HG03135 (cell line): ENCODE measurements around the gene GNA14.
"Not testable (repeated sequence)": the region's sequence is repeated elsewhere in the genome, so short reads cannot be mapped to it uniquely, and the experiment has no call there.

Source experiments
- ATAC-seq: cut with Tn5 transposase; IDR thresholded peaks from one replicate; pipeline ENCODE4 v1.9.1; 2021; ENCODE audit warnings: mild to moderate bottlenecking, moderate library complexity; ENCODE audit not compliant: unreplicated experiment

GNA14 gene

GRCh38 chr9:77647267-77648233 lies 572 bp downstream of the GNA14 start:
- no peak for ATAC-seq

DNA sequence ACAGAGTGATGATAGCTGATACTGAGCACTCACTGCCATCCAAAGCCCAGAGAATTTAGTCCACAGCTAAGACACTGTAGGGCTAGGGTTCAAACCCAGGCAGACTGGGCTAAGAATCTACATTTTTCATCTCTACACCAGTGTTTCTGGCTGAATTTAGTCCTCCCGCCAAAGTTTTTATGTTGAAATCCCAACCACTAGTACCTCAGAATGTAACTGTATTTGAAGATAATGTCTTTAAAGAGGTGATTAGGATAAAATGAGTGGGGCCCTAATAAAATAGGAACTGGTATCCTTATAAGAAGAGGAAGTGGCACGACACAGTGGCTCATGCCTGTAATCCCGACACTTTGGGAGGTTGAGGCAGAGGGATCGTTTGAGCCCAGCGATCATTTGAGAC lies 4.3 kb downstream of the GNA14 start:
- ATAC-seq: no peak

DNA sequence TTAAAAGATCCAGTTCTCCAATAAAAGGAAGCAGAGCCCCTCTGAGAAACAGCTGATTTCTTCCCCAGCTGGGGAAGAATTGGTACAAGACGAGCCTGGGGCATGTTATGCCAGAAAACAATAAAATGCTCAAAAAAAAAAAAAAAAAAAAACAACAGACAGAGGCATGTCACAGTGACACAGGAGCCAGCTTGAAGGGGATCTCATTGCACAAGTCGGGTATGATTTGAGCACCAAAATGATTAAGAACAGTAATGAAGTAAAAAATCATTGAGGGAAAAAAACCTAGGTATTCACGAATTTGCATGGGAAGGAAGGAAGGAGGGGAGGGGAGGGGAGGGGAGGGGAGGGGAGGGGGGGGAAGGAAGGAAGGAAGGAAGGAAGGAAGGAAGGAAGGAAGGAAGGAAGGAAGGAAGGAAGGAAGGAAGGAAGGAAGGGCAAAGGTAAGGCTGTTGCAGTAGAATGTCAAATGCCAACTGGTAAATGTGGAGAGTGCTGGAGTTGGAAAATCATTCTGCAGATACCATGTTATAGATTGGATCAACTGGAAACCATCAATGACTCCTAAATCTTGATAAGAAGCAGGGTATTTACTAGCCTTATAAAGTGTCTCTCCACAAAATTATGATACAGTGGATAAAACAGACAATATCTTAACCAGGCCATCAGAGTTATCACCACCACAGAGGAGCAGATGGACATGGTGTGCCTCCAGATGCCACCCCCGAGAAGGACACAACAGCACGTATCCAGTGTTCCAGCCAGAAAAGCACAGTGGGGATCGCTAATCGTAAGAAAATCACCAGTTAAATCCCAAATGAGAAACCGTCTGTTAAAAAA lies 7.2 kb downstream of the GNA14 start:
- no peak for ATAC-seq

GRCh38 chr9:77632652-77633051 lies 15.5 kb downstream of the GNA14 start:
- ATAC-seq: no peak

DNA sequence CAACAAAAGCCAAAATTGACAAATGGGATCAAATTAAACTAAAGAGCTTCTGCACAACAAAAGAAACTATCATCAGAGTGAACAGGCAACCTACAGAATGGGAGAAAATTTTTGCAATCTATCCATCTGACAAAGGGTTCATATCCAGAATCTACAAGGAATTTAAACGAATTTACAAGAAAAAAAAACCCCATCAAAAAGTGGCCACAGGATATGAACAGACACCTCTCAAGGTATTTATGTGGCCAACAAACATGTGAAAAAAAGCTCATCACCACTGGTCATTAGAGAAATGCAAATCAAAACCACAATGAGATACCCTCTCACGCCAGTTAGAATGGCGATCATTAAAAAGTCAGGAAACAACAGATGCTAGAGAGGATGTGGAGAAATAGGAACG lies 19.3 kb downstream of the GNA14 start:
- not testable (repeated sequence) for ATAC-seq

- no peak for ATAC-seq
Observed at GRCh38 chr9:77616191-77616590, 31.9 kb downstream of the GNA14 start.

DNA sequence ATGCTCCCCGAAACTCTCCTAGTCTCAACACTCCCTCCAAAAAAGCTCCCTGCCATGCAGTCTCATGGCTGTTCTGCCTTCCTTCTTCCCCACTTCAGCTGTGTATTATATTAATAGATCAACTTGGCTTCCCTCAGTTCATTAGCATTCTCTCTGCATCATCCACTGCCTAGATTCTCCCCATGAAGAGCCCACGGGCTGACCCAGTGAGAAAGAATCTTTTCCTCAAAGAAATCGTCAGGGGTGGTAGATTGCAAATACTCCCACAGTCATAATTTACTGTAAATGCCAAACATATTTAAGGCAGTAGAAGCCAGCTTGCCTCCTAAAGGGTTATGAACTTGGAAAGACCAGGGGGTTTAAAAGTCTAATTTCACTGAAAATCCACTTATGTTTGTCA lies 33.5 kb downstream of the GNA14 start:
- no peak for ATAC-seq

DNA sequence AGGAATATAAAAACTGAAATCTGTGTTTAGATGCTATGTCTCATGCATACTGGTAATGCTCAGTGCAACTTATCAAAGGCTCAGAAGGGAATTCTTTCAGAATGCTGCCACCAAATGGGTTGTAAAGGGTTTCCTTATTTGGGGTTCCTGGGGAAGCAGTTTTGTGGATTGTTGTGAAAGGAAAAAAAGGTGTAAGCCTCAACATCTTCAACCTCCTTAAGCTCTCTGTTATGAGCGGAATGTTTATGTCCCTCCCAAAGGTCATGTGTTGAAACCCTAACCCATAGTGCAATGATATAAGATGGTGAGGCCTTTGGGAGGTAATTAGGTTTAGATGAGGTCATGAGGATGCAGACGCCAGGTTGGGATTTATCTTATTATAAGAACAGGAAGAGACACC lies 41.6 kb downstream of the GNA14 start:
- no peak for ATAC-seq

- no peak for ATAC-seq
Observed at GRCh38 chr9:77605449-77606220, 42.5 kb downstream of the GNA14 start.

DNA sequence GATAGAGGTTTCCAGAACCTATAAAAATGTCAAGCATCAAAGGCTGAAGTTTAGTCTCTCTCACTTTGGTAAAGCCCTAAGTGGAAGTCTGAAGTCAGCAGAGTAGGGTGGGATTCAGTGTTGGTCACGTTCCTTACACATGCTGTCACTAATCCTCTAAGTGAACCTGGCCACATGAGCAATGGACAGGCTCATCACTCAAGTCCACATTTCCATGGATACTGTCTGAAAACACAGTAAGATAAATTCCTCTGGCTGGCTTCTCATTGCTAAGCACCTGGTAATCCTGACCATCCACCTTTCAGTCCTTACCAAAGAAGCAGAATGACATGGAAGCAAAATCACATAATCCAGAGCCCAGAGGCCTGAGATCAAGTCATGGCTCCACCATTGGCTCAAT lies 43.8 kb downstream of the GNA14 start:
- ATAC-seq: no peak

GRCh38 chr9:77602852-77603251 lies 45.3 kb downstream of the GNA14 start:
- ATAC-seq: no peak

DNA sequence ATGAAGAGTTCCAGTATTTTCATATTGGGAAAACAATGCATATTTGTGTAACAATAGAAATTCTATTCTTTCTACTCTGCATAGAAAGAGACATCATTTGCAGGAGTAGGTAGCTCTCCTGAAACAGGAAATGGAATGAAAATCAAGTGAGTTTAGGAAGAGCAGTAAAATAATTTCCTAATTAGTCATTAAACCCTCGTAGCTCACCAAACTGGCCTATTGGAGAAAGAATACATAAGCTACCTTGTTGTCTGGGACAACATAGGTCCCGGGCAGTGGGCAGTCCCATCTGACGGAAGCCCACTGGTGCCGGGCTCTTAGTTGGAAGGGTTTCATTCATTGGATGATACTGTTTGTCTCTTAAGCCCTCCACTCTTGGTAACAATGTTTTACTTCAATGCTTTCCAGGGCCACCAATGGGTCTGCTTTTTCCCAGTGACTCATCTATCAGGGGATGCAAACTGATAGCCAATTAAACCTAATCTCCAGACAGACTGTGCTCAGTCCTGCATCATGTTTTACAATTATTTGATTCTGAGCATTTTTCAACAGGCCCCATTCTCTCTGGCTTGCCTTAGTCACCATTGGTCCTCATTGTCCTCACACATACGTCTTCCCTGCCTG lies 46.5 kb downstream of the GNA14 start:
- no peak for ATAC-seq

DNA sequence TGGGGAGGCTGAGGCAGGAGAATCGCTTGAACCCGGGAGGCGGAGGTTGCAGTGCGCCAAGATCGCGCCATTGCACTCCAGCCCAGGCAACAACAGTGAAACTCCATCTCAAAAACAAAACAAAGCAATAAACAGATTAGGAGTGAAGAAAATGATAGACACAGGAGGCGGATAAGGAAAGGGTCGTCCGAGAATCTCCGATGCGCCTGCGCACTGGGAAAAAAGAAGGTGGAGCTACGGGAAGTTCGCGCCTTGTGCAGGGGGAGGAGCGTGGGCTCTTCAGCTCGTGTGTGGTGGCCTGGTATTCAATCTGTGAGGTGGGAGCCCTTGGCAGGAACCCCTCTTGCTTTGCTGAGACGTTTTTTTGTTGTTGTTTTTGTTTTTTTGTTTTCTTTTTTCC lies 47.3 kb downstream of the GNA14 start:
- no peak for ATAC-seq

- no peak for ATAC-seq
Observed at GRCh38 chr9:77599492-77599891, 48.6 kb downstream of the GNA14 start.

GRCh38 chr9:77598991-77599390 lies 49.1 kb downstream of the GNA14 start:
- no peak for ATAC-seq

- no peak for ATAC-seq
Observed at GRCh38 chr9:77598524-77598923, 49.6 kb downstream of the GNA14 start.

DNA sequence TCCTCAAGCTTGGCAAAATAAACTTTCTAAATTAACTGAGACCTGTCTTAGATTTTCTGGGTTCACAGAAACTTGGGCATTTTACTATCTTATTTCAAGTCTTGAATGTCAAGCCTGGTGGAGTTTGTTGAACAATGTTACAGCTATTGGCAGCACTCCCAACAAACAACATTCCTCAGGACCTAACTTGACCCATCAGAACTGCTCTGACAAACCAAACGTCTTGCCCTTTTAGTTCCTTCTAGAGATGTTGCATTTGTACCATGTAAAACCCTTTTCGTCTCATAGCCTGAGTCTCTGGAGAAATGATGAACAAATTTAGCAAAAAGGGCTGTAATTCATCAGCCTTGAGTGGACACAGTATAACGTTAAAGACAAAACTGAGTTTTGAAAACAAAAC lies 51.1 kb downstream of the GNA14 start:
- ATAC-seq: no peak

DNA sequence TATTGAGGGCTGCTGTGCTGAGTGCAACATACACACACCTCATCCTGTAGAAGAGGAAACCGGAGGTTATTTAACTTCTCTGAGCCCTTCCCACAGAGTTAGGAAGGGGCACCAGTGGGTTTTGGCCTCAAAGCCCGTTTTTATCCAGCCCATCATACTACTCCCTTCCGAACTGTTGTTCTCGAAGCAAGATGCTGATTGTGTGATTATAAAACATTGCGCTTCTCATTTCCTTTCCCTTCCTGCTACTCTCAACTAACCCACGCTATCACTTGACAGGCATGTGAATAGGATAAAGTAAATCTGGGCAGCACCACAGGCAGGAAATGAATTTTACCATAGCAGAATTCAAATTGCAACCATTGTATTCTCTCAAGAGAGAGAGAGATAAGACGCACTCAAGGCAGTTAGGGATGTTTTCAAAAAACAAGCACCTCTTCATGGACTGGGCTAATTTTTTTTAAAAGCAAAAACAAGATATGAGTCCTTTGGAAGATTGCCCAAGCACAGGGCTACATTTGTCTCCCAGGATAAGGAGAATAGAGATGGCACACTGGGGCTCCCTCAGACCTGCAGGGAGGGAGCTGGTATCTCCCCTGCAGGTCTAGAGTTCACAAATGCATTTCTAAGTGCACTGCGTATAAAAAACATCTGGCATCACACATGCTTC lies 52.6 kb downstream of the GNA14 start:
- ATAC-seq: no peak

DNA sequence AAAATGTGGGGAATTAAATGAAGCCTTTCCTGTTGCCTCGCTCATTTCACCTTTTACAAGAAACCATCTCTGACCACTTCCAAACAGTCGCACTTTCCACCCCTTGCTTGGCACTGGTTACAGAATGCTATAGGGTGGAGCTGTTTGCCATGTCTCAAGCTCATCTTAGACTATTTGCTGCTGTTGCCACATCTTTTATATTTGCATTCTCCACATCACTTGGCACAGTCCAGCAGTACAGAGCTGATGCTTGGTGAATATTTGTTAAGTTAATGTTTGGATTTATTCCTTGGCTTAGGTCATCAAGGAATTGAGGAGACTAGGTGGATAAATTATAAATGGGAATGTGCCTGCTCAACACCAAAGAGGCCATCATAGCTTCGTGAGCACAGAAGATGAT lies 53.2 kb downstream of the GNA14 start:
- ATAC-seq: no peak

- ATAC-seq: no peak
Observed at GRCh38 chr9:77593528-77593927, 54.6 kb downstream of the GNA14 start.
